ENCODE measurements around the gene CISD3. TPM values are rescaled to one million over a fixed set of nuclear protein-coding genes. Genes with fewer than 3 reads are reported as not detected.
A peak's percentile ranks its signal among the peaks of the same experiment; 100 is the strongest.

The CISD3 gene
- total RNA-seq, 1 donor from 2014 or later, result 5.6 TPM

DNA sequence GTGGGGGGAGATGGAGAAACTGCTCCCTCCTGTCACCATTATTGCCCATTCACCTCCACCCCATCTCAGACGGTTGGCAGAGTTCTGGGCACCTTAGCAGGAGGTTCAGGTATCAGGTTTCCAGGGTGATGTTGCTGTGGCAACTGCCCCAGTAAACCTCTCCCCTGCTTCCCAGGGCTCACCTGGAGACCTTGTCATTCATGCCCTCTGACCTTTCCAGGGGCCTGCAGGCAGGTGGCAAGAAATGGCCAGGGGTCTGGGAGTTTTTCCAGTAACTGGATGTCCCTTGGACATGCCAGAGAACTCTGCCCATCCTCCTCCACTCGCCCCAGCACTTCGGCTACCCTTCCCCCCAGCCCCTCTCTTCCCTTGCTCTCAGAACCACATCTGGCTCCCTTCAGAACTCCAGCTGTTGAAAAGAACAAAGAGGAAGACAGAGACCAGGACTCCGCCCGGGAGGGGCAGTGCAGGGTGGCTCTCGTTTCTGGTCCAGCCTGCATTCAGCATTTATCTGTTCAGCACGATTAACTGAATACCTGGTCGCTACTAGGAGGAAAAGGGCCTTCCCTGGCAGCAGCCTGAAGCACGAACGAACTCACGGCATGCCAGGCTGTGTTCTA is 16.6 kb upstream of the CISD3 start:
- Mint-ChIP-seq H3K27me3 (ENCODE audit: low read depth) (no peaks in the 10 kb centered on the region), H3K9me3 (no peaks in the 10 kb centered on the region), H3K4me3 (no peak overlapping the region), H3K4me1 (peaks cover 3% of the 10 kb centered on the region), H3K27ac (no peak overlapping the region), H3K36me3 (peaks cover 24% of the 10 kb centered on the region)
- DNase-seq (ENCODE audit: low spot score in 2 of 2, unreplicated experiment in 2 of 2), result no peak
- TF ChIP-seq, protein P1, sequence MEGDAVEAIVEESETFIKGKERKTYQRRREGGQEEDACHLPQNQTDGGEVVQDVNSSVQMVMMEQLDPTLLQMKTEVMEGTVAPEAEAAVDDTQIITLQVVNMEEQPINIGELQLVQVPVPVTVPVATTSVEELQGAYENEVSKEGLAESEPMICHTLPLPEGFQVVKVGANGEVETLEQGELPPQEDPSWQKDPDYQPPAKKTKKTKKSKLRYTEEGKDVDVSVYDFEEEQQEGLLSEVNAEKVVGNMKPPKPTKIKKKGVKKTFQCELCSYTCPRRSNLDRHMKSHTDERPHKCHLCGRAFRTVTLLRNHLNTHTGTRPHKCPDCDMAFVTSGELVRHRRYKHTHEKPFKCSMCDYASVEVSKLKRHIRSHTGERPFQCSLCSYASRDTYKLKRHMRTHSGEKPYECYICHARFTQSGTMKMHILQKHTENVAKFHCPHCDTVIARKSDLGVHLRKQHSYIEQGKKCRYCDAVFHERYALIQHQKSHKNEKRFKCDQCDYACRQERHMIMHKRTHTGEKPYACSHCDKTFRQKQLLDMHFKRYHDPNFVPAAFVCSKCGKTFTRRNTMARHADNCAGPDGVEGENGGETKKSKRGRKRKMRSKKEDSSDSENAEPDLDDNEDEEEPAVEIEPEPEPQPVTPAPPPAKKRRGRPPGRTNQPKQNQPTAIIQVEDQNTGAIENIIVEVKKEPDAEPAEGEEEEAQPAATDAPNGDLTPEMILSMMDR (IDR thresholded peaks at IDR 0.05; ENCODE audit: unreplicated experiment), result no peak

DNA sequence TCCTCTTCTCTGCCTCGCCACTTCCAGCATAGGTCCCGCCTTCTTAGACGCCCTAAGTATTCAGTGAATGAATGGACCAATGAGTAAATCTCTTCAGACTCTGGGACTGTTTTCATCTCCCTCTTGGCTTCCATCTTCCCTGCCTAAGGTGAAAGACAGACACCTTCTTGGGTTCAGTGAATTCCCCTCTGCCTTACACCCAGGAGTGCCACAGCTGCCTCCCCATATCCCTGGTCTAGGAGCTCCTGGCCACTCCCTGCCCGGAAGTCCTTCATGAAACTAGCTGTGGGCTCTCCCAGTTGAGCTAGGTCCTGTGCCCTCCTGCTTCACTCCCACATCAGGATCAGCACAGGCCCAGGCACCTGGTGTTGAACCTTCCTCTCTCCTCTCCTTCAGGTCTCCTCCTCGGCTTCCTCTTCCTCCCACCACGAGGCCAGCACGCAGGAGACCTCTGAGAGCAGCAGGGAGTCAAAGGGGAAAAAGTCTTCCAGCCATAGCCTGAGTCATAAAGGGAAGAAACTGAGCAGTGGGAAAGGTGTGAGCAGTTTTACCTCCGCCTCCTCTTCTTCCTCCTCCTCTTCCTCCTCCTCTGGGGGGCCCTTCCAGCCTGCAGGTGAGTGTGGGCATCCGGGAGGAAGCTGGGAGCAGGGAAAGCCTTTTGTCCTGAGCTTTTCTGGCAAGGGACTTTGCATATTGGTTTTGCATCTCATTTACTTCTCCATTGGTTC is 14.8 kb upstream of the CISD3 start:
- no peak for DNase-seq (ENCODE audit: low spot score in 2 of 2, unreplicated experiment in 2 of 2)
- H3K4me1 Mint-ChIP-seq, result peaks cover 14% of the 10 kb centered on the region

DNA sequence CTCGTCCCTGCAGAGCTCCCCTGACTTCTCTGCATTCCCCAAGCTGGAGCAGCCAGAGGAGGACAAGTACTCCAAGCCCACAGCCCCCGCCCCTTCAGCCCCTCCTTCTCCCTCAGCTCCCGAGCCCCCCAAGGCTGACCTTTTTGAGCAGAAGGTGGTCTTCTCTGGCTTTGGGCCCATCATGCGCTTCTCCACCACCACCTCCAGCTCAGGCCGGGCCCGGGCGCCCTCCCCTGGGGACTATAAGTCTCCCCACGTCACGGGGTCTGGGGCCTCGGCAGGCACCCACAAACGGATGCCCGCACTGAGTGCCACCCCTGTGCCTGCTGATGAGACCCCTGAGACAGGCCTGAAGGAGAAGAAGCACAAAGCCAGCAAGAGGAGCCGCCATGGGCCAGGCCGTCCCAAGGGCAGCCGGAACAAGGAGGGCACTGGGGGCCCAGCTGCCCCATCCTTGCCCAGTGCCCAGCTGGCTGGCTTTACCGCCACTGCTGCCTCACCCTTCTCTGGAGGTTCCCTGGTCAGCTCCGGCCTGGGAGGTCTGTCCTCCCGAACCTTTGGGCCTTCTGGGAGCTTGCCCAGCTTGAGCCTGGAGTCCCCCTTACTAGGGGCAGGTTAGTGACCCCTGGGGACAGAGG is 13.7 kb upstream of the CISD3 start:
- TF ChIP-seq, protein P1 (IDR thresholded peaks at IDR 0.05; ENCODE audit: unreplicated experiment), result no peak
- H3K27me3 Mint-ChIP-seq (ENCODE audit: low read depth), result no peaks in the 10 kb centered on the region
- H3K4me1 Mint-ChIP-seq, result peaks cover 18% of the 10 kb centered on the region
- H3K9me3 Mint-ChIP-seq, result no peaks in the 10 kb centered on the region
- H3K36me3 Mint-ChIP-seq, result peaks cover 19% of the 10 kb centered on the region
- no peak overlapping the region for H3K27ac Mint-ChIP-seq
- no peak overlapping the region for H3K4me3 Mint-ChIP-seq
- no peak for DNase-seq (ENCODE audit: low spot score in 2 of 2, unreplicated experiment in 2 of 2)

More for the DNA sequence above, 14.8 kb upstream of the CISD3 start:
- H3K9me3 Mint-ChIP-seq, result no peaks in the 10 kb centered on the region
- H3K36me3 Mint-ChIP-seq, result peaks cover 16% of the 10 kb centered on the region
- H3K27me3 Mint-ChIP-seq (ENCODE audit: low read depth), result no peaks in the 10 kb centered on the region
- no peak overlapping the region for H3K4me3 Mint-ChIP-seq
- H3K27ac Mint-ChIP-seq, result no peak overlapping the region
- TF ChIP-seq, protein P1 (IDR thresholded peaks at IDR 0.05; ENCODE audit: unreplicated experiment), result no peak

DNA sequence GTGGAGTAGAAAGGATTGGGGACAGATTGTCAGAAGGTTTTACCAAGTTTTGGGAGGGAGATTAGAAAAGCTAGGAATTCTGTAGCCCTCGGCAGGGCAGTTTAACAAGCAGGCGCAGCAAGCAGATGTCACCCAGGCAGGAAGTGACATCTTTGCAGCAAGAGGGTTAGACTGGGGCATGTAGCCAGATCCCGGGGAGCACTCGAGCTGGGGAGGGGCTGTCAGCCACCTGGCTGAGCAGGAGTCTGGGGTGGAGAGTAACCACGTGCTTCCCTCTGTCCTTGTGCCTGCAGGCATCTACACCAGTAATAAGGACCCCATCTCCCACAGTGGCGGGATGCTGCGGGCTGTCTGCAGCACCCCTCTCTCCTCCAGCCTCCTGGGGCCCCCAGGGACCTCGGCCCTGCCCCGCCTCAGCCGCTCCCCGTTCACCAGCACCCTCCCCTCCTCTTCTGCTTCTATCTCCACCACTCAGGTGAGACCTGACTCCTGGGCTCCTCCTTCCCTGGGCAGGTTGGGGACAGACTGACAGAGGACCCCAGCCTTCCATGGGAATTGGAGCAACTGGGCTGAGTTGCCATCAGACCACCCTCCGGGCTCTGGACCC is 12.9 kb upstream of the CISD3 start:
- H3K27ac Mint-ChIP-seq, result no peak overlapping the region
- peaks cover 19% of the 10 kb centered on the region for H3K36me3 Mint-ChIP-seq
- TF ChIP-seq, protein P1 (IDR thresholded peaks at IDR 0.05; ENCODE audit: unreplicated experiment), result no peak
- H3K4me3 Mint-ChIP-seq, result no peak overlapping the region
- no peak for DNase-seq (ENCODE audit: low spot score in 2 of 2, unreplicated experiment in 2 of 2)
- H3K9me3 Mint-ChIP-seq, result no peaks in the 10 kb centered on the region
- H3K27me3 Mint-ChIP-seq (ENCODE audit: low read depth), result no peaks in the 10 kb centered on the region
- H3K4me1 Mint-ChIP-seq, result peaks cover 18% of the 10 kb centered on the region

DNA sequence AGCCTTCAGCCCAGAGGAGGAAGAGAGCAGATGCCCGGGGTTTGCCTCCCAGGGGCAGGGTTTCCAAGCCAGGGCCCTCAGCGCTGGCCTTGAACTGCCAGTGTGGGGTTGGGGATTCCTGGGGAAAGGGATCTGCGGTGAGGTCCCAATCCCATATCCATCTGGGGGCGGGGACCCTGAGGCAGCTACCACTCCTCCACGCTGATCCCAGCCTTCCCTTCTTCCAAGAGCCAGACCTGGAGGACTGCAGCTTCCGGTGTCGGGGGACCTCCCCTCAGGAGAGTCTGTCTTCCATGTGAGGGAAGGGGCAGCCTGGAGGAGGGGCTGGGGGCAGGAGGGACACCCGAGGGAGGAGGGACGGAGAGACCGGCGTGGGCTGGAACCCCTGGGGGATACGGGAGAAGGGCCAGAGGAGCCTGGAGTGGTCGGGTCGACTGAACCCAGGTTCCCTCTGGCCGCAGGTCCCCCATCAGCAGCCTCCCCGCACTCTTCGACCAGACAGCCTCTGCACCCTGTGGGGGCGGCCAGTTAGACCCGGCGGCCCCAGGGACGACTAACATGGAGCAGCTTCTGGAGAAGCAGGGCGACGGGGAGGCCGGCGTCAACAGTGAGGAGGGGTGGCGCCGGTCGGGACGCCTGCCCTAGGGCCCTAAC is 10.7 kb upstream of the CISD3 start:
- no peaks in the 10 kb centered on the region for H3K9me3 Mint-ChIP-seq
- H3K27ac Mint-ChIP-seq, result peak overlapping the region; percentile 90
- peaks cover 16% of the 10 kb centered on the region for H3K36me3 Mint-ChIP-seq
- H3K4me1 Mint-ChIP-seq, result peaks cover 18% of the 10 kb centered on the region
- TF ChIP-seq, protein P1 (IDR thresholded peaks at IDR 0.05; ENCODE audit: unreplicated experiment), result no peak
- no peak for DNase-seq (ENCODE audit: low spot score in 2 of 2, unreplicated experiment in 2 of 2)
- peak overlapping the region; percentile 76 for H3K4me3 Mint-ChIP-seq
- H3K27me3 Mint-ChIP-seq (ENCODE audit: low read depth), result no peaks in the 10 kb centered on the region
